ENCODE measurements around the gene DNAL4. TPM values are rescaled to one million over a fixed set of nuclear protein-coding genes. Genes with fewer than 3 reads are reported as not detected.

DNAL4 gene
- total and polyA plus RNA-seq, 2 of the 4 experiments (the other 2 are of a cell fraction), result 6.1 to 12.1 TPM

- no peak overlapping the region for H2BK5ac ChIP-seq (ENCODE audit: low read depth, low read length, poor library complexity, severe bottlenecking)
- no peak overlapping the region for H3K4me3 ChIP-seq (ENCODE audit: insufficient read depth, low read depth, low read length)
- no peaks in the 10 kb centered on the region for H3K9me1 ChIP-seq (ENCODE audit: insufficient read depth, low read length)
- no peak overlapping the region for H3K4me2 ChIP-seq (ENCODE audit: low read depth, low read length)
- DNase-seq (no peak), ATAC-seq (ENCODE audit: low read depth) (no peak)
- CTCF ChIA-PET, result interaction anchor here (0.5 kb wide), 1 partner anchor 172 kb away, joined by 3 read pairs; no protein-coding TSS in a partner anchor
- no peak overlapping the region for H2BK120ac ChIP-seq (ENCODE audit: low read depth, low read length)
- no TSS peak for BruUV-seq (replicated peaks)
- no peak overlapping the region for H3K9ac ChIP-seq (ENCODE audit: low read depth, low read length)
- H2BK20ac ChIP-seq (ENCODE audit: low read depth, low read length), result no peak overlapping the region
- no peak overlapping the region for H3K56ac ChIP-seq (ENCODE audit: extremely low read depth, insufficient read depth, low read length)
- no peak overlapping the region for H3K27ac ChIP-seq (ENCODE audit: insufficient read depth, low read length)
- H2BK15ac ChIP-seq (ENCODE audit: low read depth, low read length), result no peak overlapping the region
- no peak overlapping the region for H2AK5ac ChIP-seq (ENCODE audit: low read depth, low read length)
- H3K18ac ChIP-seq (ENCODE audit: low read depth, low read length), result no peak overlapping the region
- no peaks in the 10 kb centered on the region for H3K9me3 ChIP-seq (ENCODE audit: control insufficient read depth, insufficient read depth, low read length)
- H3K27me3 ChIP-seq (ENCODE audit: control insufficient read depth, insufficient read depth, low read length), result no peaks in the 10 kb centered on the region
- POLR2A ChIA-PET (ENCODE audit: unreplicated experiment), result interaction anchor here (0.6 kb wide), 1 partner anchor 30 kb away, joined by 3 read pairs; no protein-coding TSS in a partner anchor
- no peak overlapping the region for H2AK9ac ChIP-seq (replicated peaks; ENCODE audit: low read depth, low read length, poor library complexity)
- dilution Hi-C loops (cut with HindIII; ENCODE audit: low sequenced_read_pairs, unreplicated experiment) (no loop called here), in situ Hi-C loops (cut with MboI; ENCODE audit: low sequenced_read_pairs) (no loop called here), intact Hi-C loops (cut with micrococcal nuclease) (no loop called here)
- H4K8ac ChIP-seq (ENCODE audit: low read depth in 2 of 2, low read length in 2 of 2), result no peak overlapping the region
- H4K91ac ChIP-seq (ENCODE audit: insufficient read depth, low read depth, low read length), result no peak overlapping the region
- 59% methylated on average over 3 of the region's 30 CpGs; no CpG with 5 or more reads in 1 of the 2 experiments for WGBS, 2 experiments (ENCODE audit: extremely low coverage in 2 of 2, insufficient read length in 1 of 2)
- H4K20me1 ChIP-seq (ENCODE audit: insufficient read depth, low read length), result no peaks in the 10 kb centered on the region; the same call in 1 of the 2 replicates
- H3K14ac ChIP-seq (replicated peaks; ENCODE audit: low read depth, low read length), result no peak overlapping the region
- no peaks in the 10 kb centered on the region for H3K79me1 ChIP-seq (ENCODE audit: low read depth in 1 of 2, low read length in 2 of 2)
- no peak overlapping the region for H3K23ac ChIP-seq (ENCODE audit: low read depth, low read length)
- H3K4me1 ChIP-seq (ENCODE audit: control insufficient read depth, insufficient read depth, low read length), result peaks cover 2% of the 10 kb centered on the region; the same call in 1 of the 2 replicates
- no peaks in the 10 kb centered on the region for H3K36me3 ChIP-seq (ENCODE audit: control insufficient read depth, insufficient read depth, low read length)
- no peak overlapping the region for H2AFZ ChIP-seq (replicated peaks; ENCODE audit: low read length, poor library complexity)
- no peak overlapping the region for H4K5ac ChIP-seq (ENCODE audit: low read depth, low read length)
- H3K4ac ChIP-seq (ENCODE audit: low read depth, low read length), result no peak overlapping the region
- TF ChIP-seq MAZ (IDR thresholded peaks at IDR 0.05; ENCODE audit: borderline replicate concordance, low read depth, low read length), result no peak
- TF ChIP-seq, protein P1, sequence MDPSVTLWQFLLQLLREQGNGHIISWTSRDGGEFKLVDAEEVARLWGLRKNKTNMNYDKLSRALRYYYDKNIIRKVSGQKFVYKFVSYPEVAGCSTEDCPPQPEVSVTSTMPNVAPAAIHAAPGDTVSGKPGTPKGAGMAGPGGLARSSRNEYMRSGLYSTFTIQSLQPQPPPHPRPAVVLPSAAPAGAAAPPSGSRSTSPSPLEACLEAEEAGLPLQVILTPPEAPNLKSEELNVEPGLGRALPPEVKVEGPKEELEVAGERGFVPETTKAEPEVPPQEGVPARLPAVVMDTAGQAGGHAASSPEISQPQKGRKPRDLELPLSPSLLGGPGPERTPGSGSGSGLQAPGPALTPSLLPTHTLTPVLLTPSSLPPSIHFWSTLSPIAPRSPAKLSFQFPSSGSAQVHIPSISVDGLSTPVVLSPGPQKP (IDR thresholded peaks at IDR 0.05; ENCODE audit: borderline replicate concordance, low read depth, low read length), result no peak
- no peak for TF ChIP-seq CHD1 (IDR thresholded peaks at IDR 0.05; ENCODE audit: low read depth, low read length)
- TF ChIP-seq POLR2A (IDR thresholded peaks at IDR 0.05; ENCODE audit: low read depth, low read length), result no peak
- no peak for TF ChIP-seq MXI1 (IDR thresholded peaks at IDR 0.05; ENCODE audit: borderline replicate concordance, low read depth, low read length)
- TF ChIP-seq NFE2L2 (IDR thresholded peaks at IDR 0.05; ENCODE audit: low read depth, low read length), result no peak
- no peak for TF ChIP-seq CEBPB (IDR thresholded peaks at IDR 0.05; ENCODE audit: low read depth, low read length)
- TF ChIP-seq, protein P2, sequence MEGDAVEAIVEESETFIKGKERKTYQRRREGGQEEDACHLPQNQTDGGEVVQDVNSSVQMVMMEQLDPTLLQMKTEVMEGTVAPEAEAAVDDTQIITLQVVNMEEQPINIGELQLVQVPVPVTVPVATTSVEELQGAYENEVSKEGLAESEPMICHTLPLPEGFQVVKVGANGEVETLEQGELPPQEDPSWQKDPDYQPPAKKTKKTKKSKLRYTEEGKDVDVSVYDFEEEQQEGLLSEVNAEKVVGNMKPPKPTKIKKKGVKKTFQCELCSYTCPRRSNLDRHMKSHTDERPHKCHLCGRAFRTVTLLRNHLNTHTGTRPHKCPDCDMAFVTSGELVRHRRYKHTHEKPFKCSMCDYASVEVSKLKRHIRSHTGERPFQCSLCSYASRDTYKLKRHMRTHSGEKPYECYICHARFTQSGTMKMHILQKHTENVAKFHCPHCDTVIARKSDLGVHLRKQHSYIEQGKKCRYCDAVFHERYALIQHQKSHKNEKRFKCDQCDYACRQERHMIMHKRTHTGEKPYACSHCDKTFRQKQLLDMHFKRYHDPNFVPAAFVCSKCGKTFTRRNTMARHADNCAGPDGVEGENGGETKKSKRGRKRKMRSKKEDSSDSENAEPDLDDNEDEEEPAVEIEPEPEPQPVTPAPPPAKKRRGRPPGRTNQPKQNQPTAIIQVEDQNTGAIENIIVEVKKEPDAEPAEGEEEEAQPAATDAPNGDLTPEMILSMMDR (conservative IDR thresholded peaks at IDR 0.05; ENCODE audit: low read depth, low read length), result no peak
- no peak for TF ChIP-seq RCOR1 (IDR thresholded peaks at IDR 0.05; ENCODE audit: insufficient replicate concordance, low read length)
- TF ChIP-seq RAD21 (IDR thresholded peaks at IDR 0.05; ENCODE audit: low read length), result no peak
- TF ChIP-seq, protein P3, sequence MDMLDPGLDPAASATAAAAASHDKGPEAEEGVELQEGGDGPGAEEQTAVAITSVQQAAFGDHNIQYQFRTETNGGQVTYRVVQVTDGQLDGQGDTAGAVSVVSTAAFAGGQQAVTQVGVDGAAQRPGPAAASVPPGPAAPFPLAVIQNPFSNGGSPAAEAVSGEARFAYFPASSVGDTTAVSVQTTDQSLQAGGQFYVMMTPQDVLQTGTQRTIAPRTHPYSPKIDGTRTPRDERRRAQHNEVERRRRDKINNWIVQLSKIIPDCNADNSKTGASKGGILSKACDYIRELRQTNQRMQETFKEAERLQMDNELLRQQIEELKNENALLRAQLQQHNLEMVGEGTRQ (IDR thresholded peaks at IDR 0.05; ENCODE audit: low read depth, low read length), result no peak
- TF ChIP-seq SMC3 (IDR thresholded peaks at IDR 0.05; ENCODE audit: low read depth, low read length), result no peak
- no peak for TF ChIP-seq RFX5 (IDR thresholded peaks at IDR 0.05; ENCODE audit: low read depth, low read length)
- TF ChIP-seq FOS (IDR thresholded peaks at IDR 0.05; ENCODE audit: low read depth, low read length), result no peak
These were observed 38.3 kb upstream of the DNAL4 start for GRCh38 chr22:38832005-38832978.
